HG03196 (cell line): ENCODE measurements around the gene FOXO3.
"Not testable (repeated sequence)": the region's sequence is repeated elsewhere in the genome, so short reads cannot be mapped to it uniquely, and the experiment has no call there.

ENCODE experiments used
- ATAC-seq: cut with Tn5 transposase; IDR thresholded peaks from one replicate; pipeline ENCODE4 v1.9.1; 2021; ENCODE audit not compliant: unreplicated experiment

The FOXO3 gene

DNA sequence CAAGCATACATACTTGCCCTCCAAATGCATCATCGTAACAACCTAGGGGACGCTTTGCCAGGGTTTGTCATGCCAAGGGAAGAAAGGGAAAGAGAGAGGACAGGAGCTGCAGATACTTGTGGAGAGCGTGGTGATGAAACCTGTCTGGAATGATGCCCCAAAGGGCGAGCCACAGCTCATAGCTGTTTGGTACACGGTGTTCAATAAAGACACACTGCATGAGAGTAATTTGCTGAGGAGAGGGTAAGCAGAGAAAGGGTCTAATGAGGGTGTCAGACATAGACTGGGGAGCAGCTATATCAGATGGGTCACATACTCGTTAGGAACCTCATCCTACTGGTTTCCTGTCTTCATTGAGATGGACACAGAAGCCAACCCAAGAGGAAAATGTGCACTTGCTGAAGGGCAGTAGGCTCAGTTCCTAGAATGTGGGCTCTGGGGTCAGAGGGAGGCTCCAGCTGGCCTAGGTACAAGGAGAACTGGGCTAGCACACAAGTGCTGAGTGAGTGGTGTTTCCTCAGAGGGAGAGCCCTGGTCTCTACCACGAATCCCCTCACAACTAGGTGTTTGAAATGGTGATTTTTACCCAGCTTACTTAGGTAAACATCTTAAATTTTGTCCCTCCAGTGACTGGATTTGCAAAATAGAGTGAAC, 5.2 kb upstream of the FOXO3 start:
- ATAC-seq = no peak

DNA sequence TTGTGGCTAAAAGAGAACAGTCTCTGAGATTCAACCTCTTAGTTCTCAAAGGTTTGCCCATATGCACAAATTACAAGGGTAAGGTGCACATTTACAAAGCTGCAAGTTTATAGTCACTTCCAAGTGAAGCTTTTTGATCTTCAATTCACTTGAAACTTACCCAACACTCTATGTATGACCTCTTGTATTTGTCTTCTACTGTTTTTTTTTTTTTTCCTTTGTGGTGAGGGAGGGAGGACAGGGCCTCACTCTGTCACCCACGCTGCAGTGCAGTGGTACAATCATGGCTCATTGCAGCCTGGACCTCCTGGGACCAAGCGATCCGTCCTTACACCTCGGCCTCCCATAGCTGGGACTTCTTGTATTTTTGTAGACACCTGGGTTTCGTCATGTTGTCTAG, 4.5 kb upstream of the FOXO3 start:
- no peak for ATAC-seq

DNA sequence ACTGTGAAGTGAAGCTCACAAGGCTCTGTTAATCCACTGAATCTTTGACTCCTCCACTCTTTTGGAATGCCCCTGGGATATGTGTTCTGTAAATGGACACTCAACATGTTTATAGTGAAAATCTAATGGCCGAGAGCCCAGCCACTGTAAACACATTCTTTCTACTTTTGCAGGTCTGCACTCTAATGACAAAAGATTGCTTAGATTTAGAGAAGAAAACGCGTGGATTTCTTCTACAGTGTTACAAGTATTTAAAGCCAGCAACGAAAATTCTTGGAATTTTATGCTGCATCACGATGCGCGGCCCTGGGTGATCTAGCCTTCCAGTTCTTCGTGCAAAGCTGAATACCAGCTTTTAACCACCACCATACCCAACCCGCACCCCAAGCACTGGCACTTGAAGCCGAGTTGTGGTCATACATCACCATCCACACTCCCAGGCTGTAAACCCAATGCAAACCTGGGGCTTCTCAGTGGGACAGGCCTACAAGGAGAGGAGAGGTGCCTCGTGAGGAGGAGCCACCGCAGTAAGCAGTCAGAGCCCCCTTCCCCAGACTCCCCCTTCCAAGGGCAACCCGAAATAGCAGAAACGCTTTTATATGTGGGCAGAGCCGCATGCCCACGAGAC, 3.7 kb upstream of the FOXO3 start:
- ATAC-seq = no peak

DNA sequence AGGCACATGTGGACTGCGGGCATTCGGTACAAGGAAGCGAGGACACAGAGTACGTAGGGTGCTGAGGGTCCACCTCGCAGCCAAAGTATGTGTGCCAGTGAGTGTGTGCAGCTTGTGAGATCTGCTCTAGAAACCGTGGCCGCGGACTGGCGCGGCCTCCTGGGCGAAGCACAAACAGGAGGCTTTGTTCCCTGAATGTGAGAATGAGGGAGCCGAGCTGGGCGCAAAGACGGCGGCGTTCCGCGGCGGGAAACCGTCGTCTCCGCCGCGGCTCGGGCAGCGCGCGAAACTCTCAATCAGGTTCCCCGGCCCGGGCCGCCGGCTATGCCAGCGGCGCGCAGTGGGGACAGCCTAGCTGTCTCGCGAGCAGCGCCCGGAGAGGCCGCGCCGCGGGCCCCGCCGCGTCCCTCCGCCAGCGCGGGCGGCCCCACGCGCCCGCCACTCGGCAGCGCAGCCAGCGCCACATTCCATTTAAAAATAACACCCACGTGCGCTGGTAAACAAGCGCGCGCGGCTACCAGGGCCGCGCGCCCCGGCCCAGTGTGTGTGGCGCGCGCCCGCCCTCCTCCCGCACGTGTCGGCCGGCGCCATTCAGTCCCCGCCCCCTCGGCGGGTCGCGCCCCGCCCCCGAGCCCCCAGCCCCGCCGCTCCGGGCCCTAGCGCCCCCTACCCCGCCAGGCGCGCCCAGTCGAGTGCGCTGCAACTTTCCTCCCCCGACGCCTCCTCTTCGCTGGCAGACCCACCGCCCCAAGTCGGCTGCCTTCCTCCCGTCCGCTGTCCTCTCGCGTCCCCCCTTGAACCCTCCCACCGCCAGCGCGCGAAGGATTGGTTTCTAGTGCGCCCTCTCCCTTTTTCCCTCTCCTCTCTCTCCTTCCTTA, 3.0 kb upstream of the FOXO3 start:
- peak; percentile 24 for ATAC-seq

DNA sequence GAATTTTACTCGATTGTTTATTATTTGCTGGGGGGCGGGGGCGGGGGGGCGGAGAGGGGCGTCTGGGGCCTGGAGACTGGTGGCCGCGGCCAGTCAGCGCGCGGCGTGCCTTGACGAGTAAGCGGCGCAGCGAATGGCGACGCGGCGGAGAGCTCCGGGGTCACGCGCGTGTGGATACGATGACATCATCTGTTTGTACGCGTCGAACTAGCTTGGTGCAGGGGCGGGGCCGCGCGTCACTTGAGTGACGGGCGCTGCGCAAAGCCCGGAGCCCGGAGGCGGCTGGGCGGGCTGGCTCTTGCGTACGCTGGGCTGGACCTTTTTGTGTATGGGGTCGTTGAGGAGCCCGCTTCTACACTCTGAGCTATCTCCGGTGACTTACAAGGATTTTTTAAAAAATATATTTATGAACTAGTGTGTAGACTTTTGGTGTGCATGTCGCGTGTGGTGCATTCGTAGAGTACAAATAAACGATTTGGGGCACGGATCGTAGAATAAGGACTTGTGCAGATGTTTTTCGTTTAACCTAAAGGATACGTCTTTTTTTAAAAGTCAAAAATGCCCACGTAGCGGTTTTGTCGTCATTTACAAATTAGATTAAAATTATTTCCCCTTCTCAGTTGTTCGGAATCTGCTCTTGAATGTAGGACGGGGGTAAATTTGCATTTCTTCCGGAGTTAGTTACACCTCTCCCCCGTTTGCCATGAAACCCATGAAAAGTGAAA, 2.2 kb upstream of the FOXO3 start:
- peak; percentile 57 for ATAC-seq

DNA sequence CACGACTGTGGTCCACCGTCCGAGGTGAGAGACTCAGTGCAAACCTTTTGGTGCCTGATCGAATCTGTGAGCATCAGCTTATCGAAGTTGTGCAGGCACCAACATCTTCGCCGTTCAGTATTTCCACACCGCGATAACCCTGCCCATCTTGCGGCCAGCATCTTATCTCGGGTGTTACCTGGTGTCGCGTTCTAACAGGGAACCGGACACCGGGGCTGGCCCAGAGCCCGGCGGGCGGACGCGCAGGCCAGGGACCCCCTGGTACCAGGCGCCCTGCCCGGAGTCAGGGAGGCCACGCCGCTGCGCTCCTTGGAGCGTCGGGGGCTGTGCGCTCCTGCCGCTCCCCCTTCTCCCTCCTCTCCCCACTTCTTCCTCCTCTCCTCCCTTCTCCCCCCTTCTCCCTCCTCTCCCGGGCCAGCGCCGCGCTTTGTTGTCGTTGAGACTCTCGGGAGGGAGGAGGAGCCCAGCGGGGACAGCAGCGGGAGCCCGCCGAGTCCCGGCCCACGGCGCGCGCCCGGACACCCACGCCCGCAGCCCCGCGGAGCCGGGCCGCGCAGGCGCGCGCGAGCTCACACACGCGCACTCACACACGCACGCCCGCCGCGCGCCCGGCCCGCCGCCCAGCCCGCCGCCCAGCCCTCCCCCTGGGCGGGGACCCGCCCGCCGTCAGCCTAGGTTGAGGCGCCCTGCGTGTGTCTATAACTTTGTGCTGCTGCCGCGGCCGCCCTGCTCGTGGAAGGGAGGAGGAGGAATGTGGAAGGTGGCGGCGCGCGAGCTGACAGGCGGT, 1.4 kb upstream of the FOXO3 start:
- ATAC-seq = peak; percentile 29

DNA sequence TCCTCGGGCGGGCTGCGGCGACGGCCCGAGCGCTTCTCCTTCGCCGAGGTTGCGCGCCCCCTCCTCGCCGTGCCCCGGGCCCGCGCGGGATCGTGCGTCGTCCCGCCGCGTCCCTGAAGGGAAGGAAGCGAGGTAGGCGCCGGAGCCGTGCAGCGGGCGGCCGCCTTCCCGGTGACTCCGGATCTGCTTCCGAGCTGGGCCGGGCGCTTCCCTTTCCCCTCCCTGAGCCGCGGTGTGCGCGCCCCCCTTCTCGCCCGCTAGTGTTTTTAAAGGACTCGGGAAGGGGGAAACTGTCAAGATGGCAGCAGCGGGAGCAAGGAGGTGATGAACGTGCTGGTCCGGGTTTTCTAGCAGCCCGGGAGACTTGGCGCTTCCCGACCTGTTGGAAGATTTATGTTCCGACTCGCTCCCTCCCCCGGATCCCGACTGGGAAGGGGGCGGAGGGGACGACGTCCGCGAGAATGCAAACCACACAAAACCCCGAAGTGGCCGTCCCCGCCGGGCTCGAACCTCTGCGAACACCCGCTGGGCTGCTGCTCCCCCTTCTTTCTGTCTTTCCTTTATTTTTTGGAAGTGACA, 744 bp upstream of the FOXO3 start:
- ATAC-seq = no peak

DNA sequence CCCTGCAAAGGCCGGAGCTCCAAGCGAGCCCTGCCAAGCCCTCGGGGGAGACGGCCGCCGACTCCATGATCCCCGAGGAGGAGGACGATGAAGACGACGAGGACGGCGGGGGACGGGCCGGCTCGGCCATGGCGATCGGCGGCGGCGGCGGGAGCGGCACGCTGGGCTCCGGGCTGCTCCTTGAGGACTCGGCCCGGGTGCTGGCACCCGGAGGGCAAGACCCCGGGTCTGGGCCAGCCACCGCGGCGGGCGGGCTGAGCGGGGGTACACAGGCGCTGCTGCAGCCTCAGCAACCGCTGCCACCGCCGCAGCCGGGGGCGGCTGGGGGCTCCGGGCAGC, 561 bp downstream of the FOXO3 start:
- ATAC-seq = not testable (repeated sequence)

DNA sequence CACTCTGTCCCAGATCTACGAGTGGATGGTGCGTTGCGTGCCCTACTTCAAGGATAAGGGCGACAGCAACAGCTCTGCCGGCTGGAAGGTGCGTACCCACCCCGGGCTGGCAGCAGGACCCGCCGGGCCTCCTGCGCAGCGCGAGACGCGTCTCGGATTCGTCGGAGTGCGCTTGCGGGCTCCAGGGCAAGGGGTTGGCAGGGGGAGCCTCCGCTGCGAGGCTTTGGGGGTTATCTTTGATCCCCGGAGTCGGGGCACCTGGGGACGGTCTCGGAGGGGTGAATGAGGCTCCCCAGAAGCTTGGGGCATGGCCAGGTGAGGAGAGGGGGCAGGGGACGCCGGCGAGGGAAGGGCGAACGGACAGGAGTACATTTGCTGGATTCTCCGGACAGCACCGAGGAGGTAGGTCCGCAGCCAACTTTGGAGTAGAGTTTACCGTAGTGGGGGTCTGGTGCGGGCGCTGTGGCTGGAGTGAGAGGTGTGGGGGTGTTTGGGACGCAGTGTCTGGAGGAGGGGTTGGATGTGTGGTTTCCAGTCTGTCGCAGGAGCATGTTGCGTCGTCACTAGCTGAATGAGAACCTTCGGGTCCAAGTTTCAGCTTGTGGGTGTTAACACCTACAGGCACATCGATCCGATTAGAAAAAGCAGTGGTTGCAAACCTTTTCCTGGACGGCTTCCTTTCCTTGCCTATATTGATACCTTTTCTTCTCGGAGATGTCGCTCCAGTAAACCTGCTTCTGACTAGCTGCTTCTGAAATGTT, 1.2 kb downstream of the FOXO3 start:
- no peak for ATAC-seq

DNA sequence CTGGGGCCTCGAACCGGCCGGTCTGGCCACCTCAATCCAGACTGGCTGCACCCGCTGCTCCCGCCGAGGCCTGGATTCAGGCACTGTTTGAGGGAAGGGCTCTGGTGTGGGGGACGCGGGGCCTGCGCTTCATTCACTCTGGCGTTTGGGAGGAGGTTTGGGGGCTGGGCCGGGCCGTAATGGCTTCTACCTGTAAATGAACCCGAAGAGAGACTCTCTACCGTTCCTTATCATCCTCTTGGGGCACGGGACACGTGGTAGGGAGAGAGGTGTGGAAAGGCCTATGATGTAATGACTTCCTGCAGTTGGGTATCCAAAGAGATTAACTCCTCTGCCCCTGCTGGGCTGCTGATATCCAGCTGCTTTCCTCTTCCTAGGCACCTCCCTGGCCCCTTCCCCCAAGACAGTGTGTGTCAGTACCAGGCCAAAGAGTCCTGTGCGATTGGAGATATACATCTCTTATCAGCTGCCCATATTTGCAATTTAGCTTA, 1.8 kb downstream of the FOXO3 start:
- ATAC-seq = no peak

DNA sequence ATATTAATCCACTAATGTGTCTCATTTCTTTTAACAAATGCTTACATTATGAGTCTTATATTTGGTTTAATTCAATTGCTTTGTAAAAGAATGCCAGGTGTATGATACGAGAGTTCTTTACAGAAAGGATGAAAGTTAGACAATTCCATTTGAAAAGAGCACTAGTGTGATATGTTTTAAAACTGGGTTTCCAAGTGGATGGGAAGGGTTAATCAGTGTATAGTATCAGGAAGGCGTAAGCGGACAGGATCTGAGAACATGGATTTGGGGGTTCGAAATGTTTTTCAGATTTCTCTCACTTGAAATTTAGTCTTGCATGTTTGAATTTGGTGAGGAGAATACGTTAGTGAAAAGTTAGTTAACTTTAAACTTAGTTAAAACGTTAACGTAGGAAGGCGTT, 2.6 kb downstream of the FOXO3 start:
- ATAC-seq = no peak

DNA sequence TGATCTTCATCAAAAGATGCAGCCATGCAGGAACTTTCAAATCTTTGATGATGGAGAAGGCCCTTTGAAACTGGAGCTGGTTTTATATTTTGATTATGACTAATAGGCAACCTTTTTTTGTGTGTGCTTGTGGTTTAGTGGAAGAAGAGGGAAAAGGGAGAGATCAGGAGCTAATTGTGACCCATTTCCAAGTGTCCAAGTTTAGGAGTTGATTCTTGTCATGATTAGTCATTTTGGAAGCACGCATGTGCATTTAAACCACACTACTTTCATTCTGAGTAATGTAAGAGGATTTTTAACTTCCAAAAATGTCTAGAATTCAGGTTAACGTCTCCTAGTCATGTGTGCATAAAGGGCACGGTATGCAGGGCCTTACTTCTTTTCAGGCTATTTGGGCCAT, 3.5 kb downstream of the FOXO3 start:
- ATAC-seq = no peak

DNA sequence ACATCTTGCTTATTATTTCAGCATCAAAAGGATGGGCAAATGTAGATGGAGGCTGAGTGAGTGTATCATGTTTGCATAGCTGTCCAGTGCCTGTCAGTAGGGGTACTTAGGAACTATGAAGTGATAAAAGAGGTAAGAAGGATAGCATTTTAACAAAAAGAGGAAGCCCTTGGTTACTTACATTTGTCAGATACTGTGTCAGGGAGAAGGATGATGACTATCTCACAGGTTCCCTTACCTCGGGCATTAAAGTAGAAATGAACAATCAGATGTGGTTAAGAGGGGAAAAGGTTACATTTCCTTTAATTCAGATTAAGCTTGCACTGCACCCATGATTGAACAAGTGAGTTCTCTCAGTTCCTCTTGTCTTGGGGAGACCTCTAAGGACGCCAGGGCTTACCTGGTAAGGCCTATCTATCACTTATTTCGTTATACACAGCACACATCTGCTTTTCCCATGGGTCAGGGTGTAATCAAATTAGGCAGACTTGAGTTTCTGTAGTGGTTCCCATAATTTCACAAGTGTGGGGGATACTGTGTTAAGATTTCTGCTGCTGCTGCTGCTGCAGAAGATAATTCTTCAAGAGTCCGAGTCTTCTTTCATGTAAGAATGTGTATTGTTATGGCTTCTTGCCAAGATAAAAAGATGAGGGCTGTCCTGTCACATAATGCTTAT, 4.5 kb downstream of the FOXO3 start:
- peak; percentile 61 for ATAC-seq

DNA sequence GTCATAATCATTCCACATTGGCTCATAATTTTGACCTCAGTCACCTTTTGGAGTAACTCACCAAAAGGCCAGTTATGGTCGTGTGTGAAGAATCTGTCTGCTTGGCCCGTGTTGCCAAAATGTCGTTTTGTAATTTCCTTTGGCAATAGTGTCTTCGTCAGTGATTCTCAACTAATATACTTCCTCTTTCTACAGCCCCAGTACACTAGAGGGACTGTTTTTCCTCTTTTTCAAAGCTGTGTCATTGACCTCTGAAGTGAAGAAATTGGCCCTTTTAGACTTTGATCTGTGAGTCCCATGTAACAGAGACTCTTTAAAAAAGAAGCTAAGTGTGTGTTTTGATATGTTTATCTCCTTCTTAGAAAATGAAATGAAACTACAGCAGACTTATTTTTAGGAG, 5.2 kb downstream of the FOXO3 start:
- ATAC-seq = no peak

DNA sequence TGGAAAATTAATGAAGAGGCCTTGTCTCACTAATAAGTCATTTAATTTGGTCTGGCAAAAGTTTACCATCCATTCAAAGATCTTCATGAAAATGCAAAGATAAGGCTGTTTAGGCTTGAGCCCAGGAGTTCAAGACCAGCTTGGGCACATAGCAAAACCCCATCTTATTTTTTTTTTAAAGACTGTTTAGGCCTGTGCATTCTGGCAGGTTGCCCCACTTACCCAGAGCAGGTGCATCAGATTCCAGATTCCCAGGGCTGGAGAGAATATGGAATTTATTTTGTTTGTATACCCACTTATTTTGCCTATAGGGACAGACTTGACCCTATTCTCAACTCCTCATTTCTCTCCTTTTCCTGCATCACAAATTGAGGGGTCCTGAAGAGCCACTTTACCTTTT, 5.7 kb downstream of the FOXO3 start:
- no peak for ATAC-seq

DNA sequence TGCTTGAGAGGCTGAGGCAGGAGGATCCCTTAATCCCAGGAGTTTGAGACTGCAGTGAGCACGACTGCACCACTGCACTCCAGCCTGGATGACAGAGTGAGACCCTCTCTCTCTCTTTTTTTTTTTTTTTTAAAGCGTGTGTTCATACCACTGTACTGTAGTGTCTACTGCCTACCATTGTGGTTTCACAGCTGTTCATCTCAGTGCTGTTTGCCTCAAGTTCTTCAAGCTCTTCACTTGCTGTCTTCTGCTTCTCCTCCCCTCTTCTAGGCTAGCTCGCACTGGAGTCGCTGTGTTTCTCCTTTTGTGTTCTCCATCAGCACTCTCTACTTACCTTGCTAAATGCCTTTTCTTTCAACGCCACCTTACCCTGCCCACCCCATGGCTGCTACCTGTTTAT, 7.4 kb downstream of the FOXO3 start:
- no peak for ATAC-seq

DNA sequence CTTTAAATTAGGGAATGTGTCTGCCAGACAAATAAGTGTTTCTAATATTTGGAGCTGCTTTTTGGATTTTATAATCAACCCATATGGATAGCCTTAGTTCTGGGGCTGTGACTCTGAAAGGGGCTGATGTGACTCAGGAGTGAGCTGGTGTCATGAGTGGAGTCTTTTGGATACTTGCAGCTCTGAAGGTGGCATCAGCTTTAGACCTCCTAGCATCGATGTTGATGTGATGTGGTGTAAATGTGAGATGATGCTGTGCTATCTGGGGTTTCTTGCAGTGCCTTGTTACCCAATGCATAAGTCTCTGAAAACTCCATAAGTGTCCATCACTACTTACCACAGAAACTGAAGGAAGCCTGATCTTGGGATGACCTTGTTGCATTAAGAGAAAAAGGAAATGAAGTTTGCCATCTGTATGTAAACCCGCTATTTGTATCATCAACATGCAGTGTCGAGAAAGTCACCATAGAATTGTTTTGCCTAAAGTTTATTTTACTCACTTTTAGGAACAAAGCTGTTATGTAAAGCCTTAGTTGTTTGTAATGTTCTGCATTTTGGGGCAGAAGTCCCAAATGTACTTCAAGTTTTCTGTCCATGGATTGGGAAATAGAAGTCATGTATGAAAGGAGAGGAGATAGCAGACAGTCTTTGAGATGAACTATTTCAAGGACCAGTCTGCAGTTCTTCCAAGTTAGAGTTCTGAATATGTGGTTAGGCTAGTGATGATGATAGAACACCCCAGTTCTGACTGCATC, 8.0 kb downstream of the FOXO3 start:
- no peak for ATAC-seq

DNA sequence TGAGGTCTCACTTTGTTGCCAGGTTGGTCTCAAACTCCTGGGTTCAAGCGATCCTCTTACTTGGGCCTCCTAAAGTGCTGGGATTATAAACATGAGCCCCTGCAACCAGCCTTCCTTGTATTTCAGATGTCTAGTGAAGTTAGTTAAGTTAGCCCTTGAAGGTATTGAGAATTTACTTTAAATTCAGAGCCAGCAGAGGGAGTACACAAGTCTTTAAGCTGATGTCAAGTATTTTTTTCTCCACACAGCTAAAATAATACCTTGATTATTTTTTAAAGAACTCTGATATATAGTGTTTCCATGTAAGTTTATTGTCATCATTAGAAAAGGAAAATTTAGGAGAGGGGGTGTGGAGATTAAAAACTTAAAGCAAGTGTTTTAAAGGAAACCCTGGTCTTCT, 9.8 kb downstream of the FOXO3 start:
- no peak for ATAC-seq
